ENCODE measurements around the gene RNF112.

GRCh38 chr17:19421219-19421618 lies 10.2 kb downstream of the RNF112 start:
- TF ChIP-seq POLR2A (IDR thresholded peaks at IDR 0.05; ENCODE audit: low read depth, low read length) (no peak), SPI1 (IDR thresholded peaks at IDR 0.05; ENCODE audit: low read depth, low read length) (no peak), TAF1 (IDR thresholded peaks at IDR 0.05; ENCODE audit: low read depth, low read length) (no peak), POLR2AphosphoS5 (IDR thresholded peaks at IDR 0.05; ENCODE audit: low read depth, low read length) (no peak)
